Effector memory CD4-positive, alpha-beta T cell (primary cell): Measurements from ENCODE around the gene RNF207.

Experiments
- DNase-seq, 3 donors: peaks; one replicate each; pipeline ENCODE4 v3.0.0-alpha.2; 2020
- H3K27ac ChIP-seq: 2 replicates; pipeline ENCODE4 v1.7.0; 2013; ENCODE audit warnings: mild to moderate bottlenecking, low read length, moderate library complexity; ENCODE audit not compliant: insufficient read depth, poor library complexity, severe bottlenecking
- H3K27me3 ChIP-seq: replicated peaks from 2 replicates; pipeline ENCODE4 v1.7.0; 2013; ENCODE audit warnings: mild to moderate bottlenecking, low read length; ENCODE audit not compliant: insufficient read depth, control insufficient read depth, poor library complexity, severe bottlenecking
- H3K36me3 ChIP-seq: 2 replicates; pipeline ENCODE4 v1.7.0; 2013; ENCODE audit warnings: mild to moderate bottlenecking, low read length, moderate library complexity; ENCODE audit not compliant: control insufficient read depth, insufficient read depth
- H3K4me1 ChIP-seq: 2 replicates; pipeline ENCODE4 v1.7.0; 2013; ENCODE audit warnings: low read length, mild to moderate bottlenecking; ENCODE audit not compliant: control insufficient read depth, insufficient read depth, poor library complexity, severe bottlenecking
- H3K4me3 ChIP-seq: 2 replicates; pipeline ENCODE4 v1.7.0; 2013; ENCODE audit warnings: low read length, low read depth, mild to moderate bottlenecking; ENCODE audit not compliant: insufficient read depth, poor library complexity, severe bottlenecking
- H3K9me3 ChIP-seq: 2 replicates; pipeline ENCODE4 v1.7.0; 2013; ENCODE audit warnings: mild to moderate bottlenecking, low read length, moderate library complexity; ENCODE audit not compliant: control insufficient read depth

The RNF207 gene

GRCh38 chr1:6268415-6268814 lies 62.5 kb downstream of the RNF207 start:
- no peak overlapping the region for H3K27ac ChIP-seq
- DNase-seq = no peak
- no peak overlapping the region for H3K4me3 ChIP-seq
- H3K9me3 ChIP-seq = no peaks in the 10 kb centered on the region
- no peaks in the 10 kb centered on the region for H3K4me1 ChIP-seq
- no peaks in the 10 kb centered on the region for H3K36me3 ChIP-seq
- no peaks in the 10 kb centered on the region for H3K27me3 ChIP-seq

- Histone ChIP-seq H3K9me3 (no peaks in the 10 kb centered on the region), H3K27me3 (no peaks in the 10 kb centered on the region), H3K4me1 (no peaks in the 10 kb centered on the region), H3K27ac (no peak overlapping the region), H3K4me3 (no peak overlapping the region), H3K36me3 (no peaks in the 10 kb centered on the region)
- no peak for DNase-seq
Observed at GRCh38 chr1:6269296-6269695, 63.4 kb downstream of the RNF207 start.

GRCh38 chr1:6269720-6270400 lies 63.9 kb downstream of the RNF207 start:
- Histone ChIP-seq H3K27me3 (no peaks in the 10 kb centered on the region), H3K4me3 (no peak overlapping the region), H3K9me3 (no peaks in the 10 kb centered on the region), H3K4me1 (no peaks in the 10 kb centered on the region), H3K27ac (no peak overlapping the region), H3K36me3 (no peaks in the 10 kb centered on the region)
- DNase-seq = no peak

- Histone ChIP-seq H3K4me3 (no peak overlapping the region), H3K36me3 (no peaks in the 10 kb centered on the region), H3K9me3 (no peaks in the 10 kb centered on the region), H3K27me3 (no peaks in the 10 kb centered on the region), H3K4me1 (no peaks in the 10 kb centered on the region), H3K27ac (no peak overlapping the region)
- no peak for DNase-seq
Observed at GRCh38 chr1:6270401-6270800, 64.5 kb downstream of the RNF207 start.
